Upper lobe of left lung (tissue), 6 donors: ENCODE measurements around the gene OR51E1. TPM values are rescaled to one million over a fixed set of nuclear protein-coding genes. Genes with fewer than 3 reads are reported as not detected.

ENCODE experiments used
- ATAC-seq, 2 donors: fragments of 200-7000 bp; cut with Tn5 transposase; one replicate each; pipeline ENCODE4 v1.9.1; 2022; ENCODE audit warnings: mild to moderate bottlenecking in 2 of 2, moderate library complexity in 2 of 2; ENCODE audit not compliant: low FRiP score in 2 of 2
- DNase-seq, 2 donors: peaks; one replicate each; pipeline ENCODE4 v3.0.0-alpha.2; 2019 to 2020
- H3K27ac ChIP-seq, 4 donors: fragments of 200-600 bp; sonication (generic); one replicate each; pipeline ENCODE4 v1.5.1; 2016 to 2019
- H3K27me3 ChIP-seq, 4 donors: fragments of 200-600 bp; sonication (generic); one replicate each; pipeline ENCODE4 v1.5.1; 2017 to 2019
- H3K36me3 ChIP-seq, 4 donors: fragments of 200-600 bp; sonication (generic); one replicate each; pipeline ENCODE4 v1.5.1; 2016 to 2019
- H3K4me1 ChIP-seq, 4 donors: fragments of 200-600 bp; sonication (generic); one replicate each; pipeline ENCODE4 v1.5.1; 2018 to 2019
- H3K4me3 ChIP-seq, 4 donors: fragments of 200-600 bp; sonication (generic); one replicate each; pipeline ENCODE4 v1.5.1; 2017 to 2019; ENCODE audit warnings: mild to moderate bottlenecking in 2 of 4, moderate library complexity in 1 of 4
- H3K9me3 ChIP-seq, 4 donors: fragments of 200-600 bp; sonication (generic); one replicate each; pipeline ENCODE4 v1.5.1; 2018 to 2019
- CTCF ChIP-seq, 6 experiments: fragments of 450-650 bp in 4 of 6; fragments of 200-600 bp in 2 of 6; sonication (generic) in 2 of 6; IDR thresholded peaks; one replicate each; pipeline ENCODE4 v1.5.1; 2016 to 2019; ENCODE audit warnings: antibody characterized with exemption in 6 of 6
- EP300 ChIP-seq, 4 donors: sonication (generic); formaldehyde crosslinking; IDR thresholded peaks; one replicate each; pipeline ENCODE4 v1.5.1; 2017; ENCODE audit warnings: antibody characterized with exemption in 4 of 4, control low read depth in 2 of 4
- POLR2A ChIP-seq, 4 donors: fragments of 450-650 bp; IDR thresholded peaks; one replicate each; pipeline ENCODE4 v1.5.1; 2016 to 2017; ENCODE audit warnings: antibody characterized with exemption in 4 of 4, mild to moderate bottlenecking in 2 of 4
- POLR2AphosphoS5 ChIP-seq, 2 donors: sonication (generic); formaldehyde crosslinking; IDR thresholded peaks; one replicate each; pipeline ENCODE4 v1.5.1; 2017; ENCODE audit warnings: antibody characterized with exemption in 2 of 2
- WGBS, 2 donors: methylation state at CpG; one replicate each; pipeline ENCODE4 v1.1.5; 2017 to 2018; 5-methylcytosine and 5-hydroxymethylcytosine counted together
- total RNA-seq, 6 donors: library from RNA; depleted of rRNA in 4 of 6; stranded (reverse); fragments of >200 nt in 4 of 6; gene quantifications; one replicate each; pipeline versions ENCODE4 v1.1.0 to v1.2.1, GENCODE V29; 2016 to 2021
- donor health status: DM: no; HTN: no; CAD: no; lungs with moderate emphysema.
- donor health status: DM: no; HTN: yes; CAD: no; lungs with severe emphysema.

OR51E1 gene
- total RNA-seq, 6 donors from 2014 or later: not detected

GRCh38 chr11:4647766-4648165 is 4.0 kb downstream of the OR51E1 start:
- no peak overlapping the region for H3K27ac ChIP-seq
- H3K4me1 ChIP-seq: no peaks in the 10 kb centered on the region
- no peaks in the 10 kb centered on the region for H3K27me3 ChIP-seq
- WGBS, 2 donors: 56 to 61% methylated on average over 4 of the region's 4 CpGs
- H3K9me3 ChIP-seq: no peaks in the 10 kb centered on the region
- H3K36me3 ChIP-seq: no peaks in the 10 kb centered on the region
- H3K4me3 ChIP-seq: no peak overlapping the region
- TF ChIP-seq EP300 (IDR thresholded peaks at IDR 0.05) (no peak), POLR2AphosphoS5 (IDR thresholded peaks at IDR 0.05) (no peak), CTCF (IDR thresholded peaks at IDR 0.05) (no peak), POLR2A (IDR thresholded peaks at IDR 0.05) (no peak)
- DNase-seq (no peak), ATAC-seq (no peak)

GRCh38 chr11:4654635-4655369 is 11.0 kb downstream of the OR51E1 start:
- Histone ChIP-seq H3K4me1 (no peaks in the 10 kb centered on the region), H3K27ac (no peak overlapping the region), H3K36me3 (no peaks in the 10 kb centered on the region), H3K9me3 (no peaks in the 10 kb centered on the region), H3K27me3 (no peaks in the 10 kb centered on the region), H3K4me3 (no peak overlapping the region)
- DNase-seq (no peak), ATAC-seq (no peak)
- 77 to 90% methylated on average over 2 of the region's 2 CpGs for WGBS, 2 donors
- TF ChIP-seq CTCF (IDR thresholded peaks at IDR 0.05) (no peak), EP300 (IDR thresholded peaks at IDR 0.05) (no peak), POLR2A (IDR thresholded peaks at IDR 0.05) (no peak), POLR2AphosphoS5 (IDR thresholded peaks at IDR 0.05) (no peak)

GRCh38 chr11:4658629-4659445 is 15.1 kb downstream of the OR51E1 start:
- Histone ChIP-seq H3K4me1 (no peaks in the 10 kb centered on the region), H3K27me3 (no peaks in the 10 kb centered on the region), H3K27ac (no peak overlapping the region), H3K9me3 (no peaks in the 10 kb centered on the region), H3K36me3 (no peaks in the 10 kb centered on the region), H3K4me3 (no peak overlapping the region)
- no peak for TF ChIP-seq EP300 (IDR thresholded peaks at IDR 0.05)
- TF ChIP-seq CTCF (IDR thresholded peaks at IDR 0.05): no peak
- TF ChIP-seq POLR2AphosphoS5 (IDR thresholded peaks at IDR 0.05): no peak
- TF ChIP-seq POLR2A (IDR thresholded peaks at IDR 0.05): no peak
- ATAC-seq: no peak
- no peak for DNase-seq
- 55 to 59% methylated on average over 5 of the region's 5 CpGs for WGBS, 2 donors

GRCh38 chr11:4662876-4663275 is 19.1 kb downstream of the OR51E1 start:
- no peaks in the 10 kb centered on the region for H3K36me3 ChIP-seq
- H3K27ac ChIP-seq: no peak overlapping the region
- H3K4me1 ChIP-seq: no peaks in the 10 kb centered on the region
- 92 to 95% methylated on average over 6 of the region's 6 CpGs for WGBS, 2 donors
- ATAC-seq (no peak), DNase-seq (no peak)
- H3K9me3 ChIP-seq: no peaks in the 10 kb centered on the region
- H3K4me3 ChIP-seq: no peak overlapping the region
- TF ChIP-seq EP300 (IDR thresholded peaks at IDR 0.05) (no peak), POLR2AphosphoS5 (IDR thresholded peaks at IDR 0.05) (no peak), CTCF (IDR thresholded peaks at IDR 0.05) (no peak), POLR2A (IDR thresholded peaks at IDR 0.05) (no peak)
- H3K27me3 ChIP-seq: no peaks in the 10 kb centered on the region
